Activated T-cell treated with anti-CD3 and anti-CD28 coated beads for 24 hours (primary cell): Measurements from ENCODE around the gene IFNL1.
"Not testable (repeated sequence)": the region's sequence is repeated elsewhere in the genome, so short reads cannot be mapped to it uniquely, and the experiment has no call there.

Source experiments
- DNase-seq: peaks from one replicate; pipeline ENCODE4 v3.0.0-alpha.2; 2020; ENCODE audit warnings: low read depth

Gene IFNL1

GRCh38 chr19:39332738-39333137 is 36.5 kb downstream of the IFNL1 start:
- DNase-seq = not testable (repeated sequence)

- no peak for DNase-seq
These were observed 37.3 kb downstream of the IFNL1 start for GRCh38 chr19:39333507-39333906.

DNA sequence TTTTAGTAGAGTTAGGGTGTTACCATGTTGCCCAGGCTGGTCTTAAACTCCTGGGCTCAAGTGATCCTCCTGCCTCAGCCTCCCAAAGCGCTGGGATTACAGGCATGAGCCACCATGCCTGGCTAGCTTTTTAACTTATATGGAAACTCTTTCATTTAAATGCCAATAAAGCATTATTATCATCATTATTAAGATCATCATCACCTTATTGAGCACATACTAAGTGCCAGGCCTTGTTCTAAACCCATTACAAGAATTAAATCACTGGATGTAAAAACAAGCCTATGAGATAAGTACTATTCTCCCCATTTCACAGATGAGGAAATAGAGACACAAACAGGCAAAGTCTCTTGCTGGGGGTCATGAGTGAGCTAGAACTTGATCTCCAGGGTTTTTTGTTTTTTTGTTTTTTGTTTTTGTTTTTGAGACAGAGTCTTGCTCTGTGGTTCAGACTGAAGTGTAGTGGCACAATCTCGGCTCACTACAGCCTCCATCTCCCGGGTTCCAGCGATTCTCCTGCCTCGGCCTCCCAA is 38.3 kb downstream of the IFNL1 start:
- DNase-seq = no peak

DNA sequence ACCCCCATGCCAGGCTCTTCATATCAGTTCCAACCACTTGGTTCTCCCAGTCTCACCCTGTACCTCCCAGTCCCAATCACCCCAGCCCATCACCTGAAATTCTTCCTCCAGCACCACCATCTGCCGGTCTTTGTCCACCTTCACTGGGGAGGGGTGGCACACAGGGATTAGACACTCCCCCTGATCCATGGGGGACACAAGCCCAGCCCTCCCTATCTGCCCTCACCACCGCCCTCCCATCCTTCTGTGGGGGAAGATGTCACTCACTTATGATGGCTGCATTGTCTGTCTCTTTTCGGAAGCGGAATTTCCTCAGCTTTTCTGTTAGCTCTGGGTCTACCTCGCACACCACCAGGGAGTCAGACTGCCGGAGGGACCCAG is 39.0 kb downstream of the IFNL1 start:
- DNase-seq = no peak

GRCh38 chr19:39336483-39336882 is 40.3 kb downstream of the IFNL1 start:
- no peak for DNase-seq

DNA sequence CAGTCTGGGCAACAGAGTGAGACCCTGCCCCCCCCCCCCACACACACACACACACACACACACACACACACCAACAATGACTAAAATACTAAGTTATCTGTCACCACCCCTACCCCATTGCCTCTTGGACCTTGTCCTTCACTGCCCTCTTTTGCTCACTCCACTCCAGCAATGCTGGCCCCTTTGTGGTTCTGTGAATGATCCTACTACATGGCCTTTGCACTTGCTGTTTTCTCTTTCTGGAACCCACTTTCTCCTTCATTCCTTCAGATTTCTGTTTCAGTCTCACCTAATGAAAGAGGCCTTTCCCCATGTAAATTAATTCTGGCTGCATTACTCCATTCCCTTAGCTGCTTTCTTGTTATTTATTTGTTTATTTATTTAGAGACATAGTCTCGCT is 43.5 kb downstream of the IFNL1 start:
- no peak for DNase-seq

DNA sequence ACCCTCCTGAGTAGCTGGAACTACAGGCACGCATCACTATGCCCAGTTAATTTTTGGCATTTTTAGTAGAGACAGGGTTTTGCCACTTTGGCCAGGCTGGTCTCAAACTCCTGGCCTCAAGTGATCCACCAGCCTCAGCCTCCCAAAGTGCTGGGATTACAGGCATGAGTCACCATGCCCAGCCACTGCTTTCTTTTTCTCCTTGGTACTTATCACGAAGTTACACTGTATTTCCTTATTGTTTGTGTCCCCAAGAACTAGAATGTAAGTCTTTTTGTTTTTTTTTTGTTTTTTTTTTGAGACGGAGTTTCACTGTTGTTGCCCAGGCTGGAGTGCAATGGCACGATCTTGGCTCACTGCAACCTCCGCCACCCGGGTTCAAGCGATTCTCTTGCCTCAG is 43.9 kb downstream of the IFNL1 start:
- not testable (repeated sequence) for DNase-seq

DNA sequence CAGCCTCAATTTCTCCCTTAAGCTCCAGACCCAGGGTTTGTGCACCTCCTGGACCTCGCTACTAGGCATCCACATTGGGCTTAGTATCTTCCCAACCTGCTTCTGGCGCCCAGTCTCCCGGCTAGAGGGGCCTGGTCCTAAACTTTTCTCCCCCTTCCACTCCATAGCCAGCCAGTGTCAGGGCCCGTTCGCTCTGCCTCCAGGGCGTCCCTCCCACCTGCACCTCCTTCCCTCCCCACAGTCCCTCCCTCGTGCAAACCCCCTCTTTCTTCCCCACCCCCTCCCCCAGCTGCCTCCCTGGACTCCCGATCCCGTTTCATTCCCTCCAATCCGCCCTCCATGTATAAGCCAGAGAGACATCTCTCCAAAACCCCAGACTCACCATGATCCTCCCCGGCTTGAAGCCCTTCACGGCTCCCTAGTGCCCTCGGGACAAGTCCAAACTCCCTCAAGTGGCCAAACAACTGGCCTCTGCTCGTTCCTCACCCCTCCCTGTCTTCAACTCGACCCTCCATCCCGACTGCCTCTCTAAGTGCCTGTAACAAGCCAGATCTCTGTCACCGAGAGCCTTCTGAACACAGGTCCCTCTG is 45.0 kb downstream of the IFNL1 start:
- no peak for DNase-seq

GRCh38 chr19:39341719-39342604 is 45.8 kb downstream of the IFNL1 start, which contains the start of gene SAMD4B:
SAMD4B (plus strand) TSS chr19:39342421; CDS start chr19:39356894, 14,473 bp downstream.
- DNase-seq = peak; percentile 99

DNA sequence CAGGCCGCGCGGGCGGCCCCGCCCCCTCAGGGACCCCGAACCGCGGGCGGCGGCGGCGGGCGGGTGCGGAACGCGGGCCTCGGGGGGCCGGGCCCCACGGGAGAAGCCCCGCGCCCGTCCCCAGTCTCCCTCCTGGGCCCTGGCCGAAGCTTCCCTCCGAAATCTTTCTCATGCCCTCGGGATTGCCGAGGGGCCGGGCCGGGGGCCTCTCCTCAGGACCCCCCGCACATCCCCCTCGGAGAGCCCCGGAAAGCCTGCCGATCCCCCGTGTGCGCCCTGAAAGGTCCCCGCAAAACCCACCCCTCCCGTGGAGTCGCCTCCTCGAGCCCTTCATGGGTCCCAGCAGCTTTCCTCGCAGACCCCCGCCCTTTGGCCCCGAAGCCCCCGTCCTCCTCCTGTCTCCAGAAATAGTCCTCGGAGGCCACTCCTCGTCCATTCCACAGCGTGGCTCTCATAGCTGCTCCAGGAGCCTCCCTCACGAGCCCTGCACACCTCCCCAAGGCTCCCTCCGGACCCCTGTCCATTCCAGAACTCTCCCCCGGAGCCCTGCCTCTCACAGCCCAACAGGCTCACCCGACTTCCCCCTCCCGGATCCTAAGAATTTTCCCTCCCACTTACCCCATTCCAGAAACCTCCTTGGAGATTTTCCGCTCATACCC is 46.6 kb downstream of the IFNL1 start:
- DNase-seq = no peak

GRCh38 chr19:39345956-39346355 is 49.7 kb downstream of the IFNL1 start:
- DNase-seq = no peak

DNA sequence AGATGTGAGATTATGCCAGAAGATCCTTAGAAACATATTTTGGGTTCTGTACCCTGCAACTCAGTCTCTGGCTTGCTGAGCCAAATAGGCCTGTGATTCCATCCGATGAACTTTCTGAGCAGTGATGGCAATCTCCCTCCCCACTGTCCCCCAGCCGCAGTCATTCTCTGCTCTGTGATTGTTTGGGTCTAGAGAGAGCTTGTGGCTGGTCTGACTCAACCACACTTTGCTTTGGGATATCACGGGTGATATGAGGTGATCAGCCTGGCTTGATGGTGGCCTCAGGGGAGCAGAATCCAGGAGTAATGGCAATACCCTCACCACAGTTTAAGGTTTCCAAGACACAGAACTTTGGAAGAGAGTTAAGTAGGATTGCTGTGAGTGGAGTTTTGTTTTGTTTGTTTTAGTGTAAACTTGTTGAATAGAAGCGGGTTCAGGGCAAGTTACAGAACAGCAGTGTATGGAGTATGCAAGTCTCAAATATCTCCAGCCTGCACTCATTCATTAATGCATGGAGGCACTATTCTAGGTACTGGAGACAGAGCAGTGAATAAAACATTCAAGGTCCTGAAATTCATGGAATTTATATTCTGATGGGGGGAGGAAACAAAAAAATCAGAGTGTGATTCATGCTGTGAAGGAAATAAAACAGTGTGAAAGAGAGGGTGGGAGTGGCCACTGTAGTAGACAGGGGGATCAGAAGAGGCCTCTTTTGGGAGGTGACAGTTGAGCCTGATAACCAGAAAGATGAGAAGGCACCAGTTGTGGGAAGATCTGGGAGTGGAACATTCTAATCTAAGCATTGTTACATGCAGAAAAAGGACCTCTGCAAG is 51.3 kb downstream of the IFNL1 start:
- no peak for DNase-seq
